BE2C (cell line): ENCODE data around the gene CUL3.

Experiments
- DNase-seq: peaks from one replicate; pipeline ENCODE4 v3.0.0-alpha.2; 2020
- H3K27me3 ChIP-seq: fragments of 250-450 bp; sonication (Bioruptor Pico); 2 replicates; pipeline ENCODE4 v1.5.1; 2020; ENCODE audit warnings: mild to moderate bottlenecking
- H3K36me3 ChIP-seq: fragments of 250-450 bp; sonication (Bioruptor Pico); 2 replicates; pipeline ENCODE4 v1.5.1; 2020; ENCODE audit warnings: mild to moderate bottlenecking
- H3K4me1 ChIP-seq: fragments of 250-450 bp; sonication (Bioruptor Pico); 2 replicates; pipeline ENCODE4 v1.5.1; 2020
- H3K4me3 ChIP-seq: 2 replicates; pipeline ENCODE4 v1.5.1; 2011; ENCODE audit warnings: low read depth, low read length
- H3K9me3 ChIP-seq: fragments of 250-450 bp; sonication (Bioruptor Pico); 2 replicates; pipeline ENCODE4 v1.5.1; 2020
- CTCF ChIP-seq: IDR thresholded peaks from 2 replicates; pipeline ENCODE4 v1.5.1; 2012; ENCODE audit warnings: mild to moderate bottlenecking, low read depth, low read length

Gene CUL3

GRCh38 chr2:224555823-224556366, 29.3 kb downstream of the CUL3 start:
- H3K36me3 ChIP-seq: no peaks in the 10 kb centered on the region; the same call in none of the 2 replicates
- H3K9me3 ChIP-seq: no peaks in the 10 kb centered on the region
- TF ChIP-seq CTCF: no peak
- H3K27me3 ChIP-seq: no peaks in the 10 kb centered on the region
- no peak overlapping the region for H3K4me3 ChIP-seq
- H3K4me1 ChIP-seq: no peaks in the 10 kb centered on the region
- no peak for DNase-seq

DNA sequence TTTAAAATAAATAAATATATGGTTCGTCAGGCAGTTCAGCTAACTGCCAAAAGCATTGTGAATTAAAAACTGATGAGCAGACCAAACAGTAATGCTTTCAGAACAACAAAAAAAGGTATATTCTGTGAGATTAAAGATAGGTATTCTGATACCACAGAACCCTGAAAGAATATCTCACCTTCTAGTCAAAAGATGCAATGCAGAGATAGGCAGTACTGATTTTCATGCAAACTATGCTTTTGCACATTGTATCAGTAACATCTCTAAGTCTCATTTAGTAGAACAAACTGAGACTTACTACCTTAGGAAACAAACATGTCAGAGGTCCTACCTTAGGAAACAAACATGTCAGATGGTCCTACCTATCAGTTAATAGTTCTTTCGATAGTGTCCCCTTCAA, 32.4 kb downstream of the CUL3 start:
- no peak overlapping the region for H3K4me3 ChIP-seq
- H3K36me3 ChIP-seq: no peaks in the 10 kb centered on the region; the same call in none of the 2 replicates
- H3K9me3 ChIP-seq: no peaks in the 10 kb centered on the region
- DNase-seq: no peak
- TF ChIP-seq CTCF: no peak
- no peaks in the 10 kb centered on the region for H3K27me3 ChIP-seq
- H3K4me1 ChIP-seq: peaks cover 4% of the 10 kb centered on the region; the same call in 1 of the 2 replicates

DNA sequence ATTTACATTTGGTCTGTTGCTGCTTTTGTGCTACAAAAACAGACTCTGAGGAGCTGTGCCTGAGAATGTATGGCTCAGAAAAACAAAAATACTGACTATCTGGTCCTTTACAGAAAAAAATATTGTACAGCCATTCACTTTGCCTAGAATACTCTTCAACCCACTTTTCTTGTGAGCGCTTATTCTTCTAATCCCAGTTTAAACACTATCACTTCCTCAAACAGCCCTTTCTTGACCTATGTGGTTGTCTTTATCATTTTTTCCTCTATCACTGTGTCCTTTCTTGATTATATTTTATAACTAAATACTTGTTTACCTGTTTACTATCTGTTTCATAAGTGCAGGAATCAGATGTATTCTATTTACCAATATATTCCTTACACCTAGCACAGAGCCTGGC, 33.5 kb downstream of the CUL3 start:
- no peaks in the 10 kb centered on the region for H3K27me3 ChIP-seq
- H3K4me1 ChIP-seq: peaks cover 4% of the 10 kb centered on the region; the same call in 1 of the 2 replicates
- H3K4me3 ChIP-seq: no peak overlapping the region
- H3K9me3 ChIP-seq: no peaks in the 10 kb centered on the region
- no peak for TF ChIP-seq CTCF
- no peak for DNase-seq
- H3K36me3 ChIP-seq: no peaks in the 10 kb centered on the region; the same call in none of the 2 replicates

DNA sequence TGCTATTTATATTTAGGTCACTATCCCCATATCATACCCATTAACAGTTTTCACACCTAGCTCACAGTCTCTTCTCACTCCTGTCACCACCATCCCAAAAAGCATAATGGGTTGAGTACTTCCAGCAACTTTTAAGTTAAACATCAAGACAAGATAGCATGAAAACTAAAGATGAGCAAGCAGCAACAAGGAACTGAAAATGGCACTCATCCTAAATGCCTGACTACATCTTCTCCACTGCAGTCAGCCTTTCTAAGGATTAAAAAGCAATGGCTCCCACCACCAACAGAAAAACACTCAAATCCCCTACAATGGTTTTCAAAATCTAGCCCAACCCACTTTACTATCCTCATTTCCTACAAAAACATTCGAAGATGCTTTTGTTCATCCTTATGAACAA, 38.2 kb downstream of the CUL3 start:
- DNase-seq: no peak
- Histone ChIP-seq H3K27me3 (no peaks in the 10 kb centered on the region), H3K4me1 (peaks cover 4% of the 10 kb centered on the region; the same call in 1 of the 2 replicates), H3K36me3 (peaks cover 7% of the 10 kb centered on the region), H3K4me3 (no peak overlapping the region), H3K9me3 (no peaks in the 10 kb centered on the region)
- no peak for TF ChIP-seq CTCF

DNA sequence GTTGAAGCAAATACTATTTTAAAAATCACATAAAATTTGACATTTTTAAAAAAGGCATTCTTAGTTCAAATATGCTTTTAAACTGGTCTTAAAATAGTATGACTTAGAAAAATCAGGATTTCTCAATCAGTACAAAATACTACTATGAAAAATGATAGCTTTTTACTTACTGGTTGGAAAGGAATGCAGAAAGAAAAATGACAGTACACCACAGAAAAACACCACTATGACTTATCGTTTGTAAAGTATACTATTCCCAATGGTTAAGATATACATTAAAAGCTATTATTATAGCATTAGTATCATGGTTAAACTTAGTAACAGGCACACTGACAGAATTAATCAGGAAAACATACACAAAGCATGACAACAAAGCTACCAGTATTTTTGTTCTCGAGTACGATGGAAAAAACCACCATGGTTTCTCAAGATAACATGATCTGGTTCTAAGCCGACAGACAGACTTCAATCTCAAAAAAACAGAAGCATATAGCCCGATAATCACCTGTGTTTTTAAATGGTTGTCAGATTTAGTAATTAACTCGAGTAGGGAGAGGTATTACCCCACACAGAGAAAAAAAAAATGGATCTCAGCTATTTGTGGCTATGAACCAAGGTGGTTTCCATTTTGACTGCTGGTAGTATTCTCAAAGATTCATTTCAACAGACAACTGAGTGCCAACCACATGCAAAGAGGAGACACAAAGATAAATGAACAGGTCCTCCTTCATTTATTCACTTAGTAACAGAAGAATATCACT, 39.1 kb downstream of the CUL3 start:
- Histone ChIP-seq H3K27me3 (no peaks in the 10 kb centered on the region), H3K9me3 (no peaks in the 10 kb centered on the region), H3K36me3 (peaks cover 7% of the 10 kb centered on the region), H3K4me3 (no peak overlapping the region), H3K4me1 (peaks cover 4% of the 10 kb centered on the region; the same call in 1 of the 2 replicates)
- no peak for TF ChIP-seq CTCF
- DNase-seq: no peak

- H3K27me3 ChIP-seq: no peaks in the 10 kb centered on the region
- no peak for TF ChIP-seq CTCF
- H3K36me3 ChIP-seq: peaks cover 7% of the 10 kb centered on the region
- H3K4me1 ChIP-seq: no peaks in the 10 kb centered on the region
- DNase-seq: no peak
- H3K4me3 ChIP-seq: no peak overlapping the region
- no peaks in the 10 kb centered on the region for H3K9me3 ChIP-seq
Measured at GRCh38 chr2:224543939-224544338, 41.2 kb downstream of the CUL3 start.
